K562 (cell line): ENCODE data around the gene IMMP1L. TPM values are rescaled to one million over a fixed set of nuclear protein-coding genes. Genes with fewer than 3 reads are reported as not detected.

Experiments
- DLX4 ChIP-seq: fragments of 250-450 bp; sonication (Bioruptor Pico); IDR thresholded peaks from 2 replicates; pipeline ENCODE4 v1.6.1; 2021; ENCODE audit warnings: mild to moderate bottlenecking
- SETDB1 ChIP-seq: IDR thresholded peaks from one replicate; pipeline ENCODE4 v1.6.1; 2012; ENCODE audit warnings: low read length, control low read depth, inconsistent platforms
- ZBTB40 ChIP-seq, 2 experiments: fragments of 450-650 bp in 1 of 2; sonication (generic) in 1 of 2; formaldehyde crosslinking in 1 of 2; IDR thresholded peaks; 2 replicates each; pipeline versions ENCODE4 v1.7.1 to v1.9.0; 2016 to 2022; ENCODE audit warnings: inconsistent platforms in 1 of 2, mild to moderate bottlenecking in 1 of 2, missing genetic modification reagents in 1 of 2
- polyA plus RNA-seq, 8 experiments: library from polyadenylated mRNA; depleted of rRNA in 4 of 8; stranded (reverse) in 5 of 8; unstranded in 3 of 8; fragments of >200 nt; fragmentation: Nextera tagmentation in 2 of 8; fragmentation: Illumina TruSeq in 1 of 8; extraction: Ambion mirVana in 2 of 8; extraction: Trizol in 1 of 8; gene quantifications; 2 replicates each; pipeline versions ENCODE4 v1.2.1 to v1.2.3, GENCODE V29; 2011 to 2014; ENCODE audit warnings: inconsistent platforms in 1 of 8, missing spikeins in 1 of 8
- total RNA-seq, 7 experiments: library from RNA; depleted of rRNA in 6 of 7; stranded (reverse); fragments of >200 nt in 6 of 7; fragmentation: Illumina TruSeq in 2 of 7; extraction: Trizol in 2 of 7; gene quantifications; 2 replicates each; pipeline versions ENCODE4 v1.2.1 to v1.2.3, GENCODE V29; 2011 to 2021; ENCODE audit warnings: low replicate concordance in 1 of 7

Gene IMMP1L
- total and polyA plus RNA-seq, 9 of the 15 experiments (the other 6 are each of a cell fraction or from before 2014, with no cell fraction given), result 56.0 to 245 (median 169) TPM

- no peak for TF ChIP-seq ZBTB40 (IDR thresholded peaks at IDR 0.05)
- TF ChIP-seq ZBTB40 (CRISPR knock-in tag; IDR thresholded peaks at IDR 0.05), result no peak
- no peak for TF ChIP-seq SETDB1
- TF ChIP-seq DLX4, result no peak
- TF ChIP-seq, all 486 proteins: peak for 0
These were observed 75.6 kb downstream of the IMMP1L start (continued) for GRCh38 chr11:31433851-31434250.
